GM19035 (cell line): ENCODE measurements around the gene TROAP.
"Not testable (repeated sequence)": the region's sequence is repeated elsewhere in the genome, so short reads cannot be mapped to it uniquely, and the experiment has no call there.

Source experiments
- ATAC-seq: cut with Tn5 transposase; IDR thresholded peaks from one replicate; pipeline ENCODE4 v1.9.1; 2021; ENCODE audit not compliant: unreplicated experiment

Gene TROAP, protein sequence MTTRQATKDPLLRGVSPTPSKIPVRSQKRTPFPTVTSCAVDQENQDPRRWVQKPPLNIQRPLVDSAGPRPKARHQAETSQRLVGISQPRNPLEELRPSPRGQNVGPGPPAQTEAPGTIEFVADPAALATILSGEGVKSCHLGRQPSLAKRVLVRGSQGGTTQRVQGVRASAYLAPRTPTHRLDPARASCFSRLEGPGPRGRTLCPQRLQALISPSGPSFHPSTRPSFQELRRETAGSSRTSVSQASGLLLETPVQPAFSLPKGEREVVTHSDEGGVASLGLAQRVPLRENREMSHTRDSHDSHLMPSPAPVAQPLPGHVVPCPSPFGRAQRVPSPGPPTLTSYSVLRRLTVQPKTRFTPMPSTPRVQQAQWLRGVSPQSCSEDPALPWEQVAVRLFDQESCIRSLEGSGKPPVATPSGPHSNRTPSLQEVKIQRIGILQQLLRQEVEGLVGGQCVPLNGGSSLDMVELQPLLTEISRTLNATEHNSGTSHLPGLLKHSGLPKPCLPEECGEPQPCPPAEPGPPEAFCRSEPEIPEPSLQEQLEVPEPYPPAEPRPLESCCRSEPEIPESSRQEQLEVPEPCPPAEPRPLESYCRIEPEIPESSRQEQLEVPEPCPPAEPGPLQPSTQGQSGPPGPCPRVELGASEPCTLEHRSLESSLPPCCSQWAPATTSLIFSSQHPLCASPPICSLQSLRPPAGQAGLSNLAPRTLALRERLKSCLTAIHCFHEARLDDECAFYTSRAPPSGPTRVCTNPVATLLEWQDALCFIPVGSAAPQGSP

GRCh38 chr12:49322708-49323523, at the start of gene TROAP:
TROAP (plus strand) TSS chr12:49323255; CDS start chr12:49323609, 354 bp downstream.
- peak; percentile 98 for ATAC-seq

GRCh38 chr12:49273726-49274395, 49.2 kb upstream of the TROAP start:
- no peak for ATAC-seq

- no peak for ATAC-seq
Measured at GRCh38 chr12:49274396-49275069, 48.5 kb upstream of the TROAP start.

DNA sequence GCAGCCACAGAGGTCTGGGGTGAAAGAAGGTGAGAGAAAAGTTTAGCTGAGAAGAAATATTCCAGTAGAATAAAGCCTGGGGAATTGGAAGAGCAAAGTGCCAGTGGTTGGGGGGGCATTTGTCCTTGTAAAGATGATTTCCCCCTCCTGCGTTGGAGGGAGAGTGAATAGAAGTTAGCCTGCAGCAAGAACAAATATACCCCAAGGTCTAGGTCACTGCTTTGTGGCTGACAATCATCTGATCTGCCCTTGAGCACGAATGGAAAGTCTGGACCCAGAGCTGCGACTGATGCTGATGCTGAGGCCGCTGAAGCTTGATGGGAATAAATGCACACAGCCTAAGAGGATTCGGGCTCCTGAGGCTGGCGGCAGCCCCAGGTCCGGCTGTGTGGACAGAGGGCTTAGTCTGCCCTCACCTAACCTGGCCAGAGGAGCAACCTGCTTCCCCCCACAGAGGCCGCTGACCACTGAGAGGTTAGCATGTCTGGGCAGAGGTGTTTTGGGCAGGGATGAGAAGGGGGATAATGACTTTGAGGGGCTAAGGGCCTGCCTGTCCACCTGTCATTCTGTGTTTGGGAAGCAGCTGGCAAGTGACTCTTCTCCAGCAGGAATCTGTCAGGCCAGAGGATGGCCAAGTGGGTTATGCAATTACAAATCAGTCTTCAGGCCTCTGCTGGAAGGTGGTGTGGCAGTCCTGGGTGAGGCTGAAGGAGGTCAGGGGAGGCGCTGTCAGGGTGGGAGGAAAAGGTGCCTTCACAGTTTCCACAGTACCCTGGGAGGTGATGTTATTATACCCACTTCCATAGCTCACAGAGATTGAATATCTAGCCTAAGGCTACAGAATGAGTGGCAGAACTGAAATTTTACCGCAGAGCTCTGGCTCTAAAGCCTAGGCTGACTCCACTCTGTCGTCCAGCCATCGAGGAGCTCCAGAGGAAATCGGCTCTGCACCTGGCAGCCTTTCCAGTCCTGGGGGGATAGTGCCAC, 46.5 kb upstream of the TROAP start:
- ATAC-seq = no peak

DNA sequence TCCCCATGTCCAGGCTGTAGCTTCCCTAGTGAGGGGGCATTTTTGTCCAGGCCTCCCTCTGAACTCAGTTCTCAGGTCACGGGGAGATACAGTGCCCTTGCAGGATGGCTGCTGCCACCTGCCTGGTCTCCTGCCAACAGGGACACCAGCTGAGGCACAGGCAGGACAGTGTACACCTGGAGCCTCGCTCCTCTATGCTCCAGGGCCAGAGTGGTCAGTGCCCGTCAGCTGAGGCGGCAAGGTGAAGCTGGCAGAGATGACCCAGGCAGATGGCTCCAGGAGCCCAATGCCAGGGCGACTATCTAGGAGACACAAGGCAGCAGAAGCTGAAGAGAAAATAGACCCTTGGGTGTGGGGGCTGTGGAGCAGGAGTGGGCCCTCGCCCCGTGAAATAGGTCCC, 45.6 kb upstream of the TROAP start:
- ATAC-seq = no peak

DNA sequence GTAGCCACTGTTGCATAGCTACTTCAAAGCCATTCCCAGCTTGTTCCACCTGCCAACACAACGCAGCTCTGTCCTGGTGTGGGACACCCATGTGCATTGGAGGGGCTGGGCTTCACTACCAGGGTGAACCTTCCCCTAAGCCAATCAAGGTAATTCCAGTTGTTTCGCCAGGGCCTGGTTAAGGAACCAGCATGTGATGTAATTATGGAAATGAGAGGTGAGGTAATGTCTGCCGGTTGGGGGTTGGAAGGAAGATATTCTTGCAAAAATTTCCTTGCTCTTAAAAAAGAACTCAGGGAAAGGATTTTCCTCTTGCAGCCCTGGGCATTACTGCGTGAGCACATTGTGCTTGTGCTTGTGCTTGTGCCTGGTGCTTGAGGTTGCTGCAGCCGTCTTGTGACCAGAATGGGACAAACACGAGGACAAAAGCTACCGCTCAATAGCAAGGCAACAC, 43.3 kb upstream of the TROAP start:
- no peak for ATAC-seq

DNA sequence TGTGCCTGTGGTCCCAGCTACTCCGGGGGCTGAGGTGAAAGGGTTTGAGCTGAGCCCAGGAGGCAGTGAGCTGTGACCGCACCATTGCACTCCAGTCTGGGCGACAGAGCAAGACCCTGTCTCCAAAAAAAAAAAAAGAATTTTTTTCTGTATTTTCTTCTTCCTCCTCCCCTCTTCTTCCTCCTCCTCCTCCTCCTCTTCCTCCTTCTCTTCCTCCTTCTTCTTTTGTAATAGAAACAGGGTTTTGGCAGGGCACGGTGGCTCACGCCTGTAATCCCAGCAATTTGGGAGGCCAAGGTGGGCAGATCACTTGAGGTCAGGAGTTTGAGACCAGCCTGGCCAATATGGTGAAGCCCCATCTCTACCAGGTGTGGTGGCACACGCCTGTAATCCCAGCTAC, 42.5 kb upstream of the TROAP start:
- not testable (repeated sequence) for ATAC-seq

DNA sequence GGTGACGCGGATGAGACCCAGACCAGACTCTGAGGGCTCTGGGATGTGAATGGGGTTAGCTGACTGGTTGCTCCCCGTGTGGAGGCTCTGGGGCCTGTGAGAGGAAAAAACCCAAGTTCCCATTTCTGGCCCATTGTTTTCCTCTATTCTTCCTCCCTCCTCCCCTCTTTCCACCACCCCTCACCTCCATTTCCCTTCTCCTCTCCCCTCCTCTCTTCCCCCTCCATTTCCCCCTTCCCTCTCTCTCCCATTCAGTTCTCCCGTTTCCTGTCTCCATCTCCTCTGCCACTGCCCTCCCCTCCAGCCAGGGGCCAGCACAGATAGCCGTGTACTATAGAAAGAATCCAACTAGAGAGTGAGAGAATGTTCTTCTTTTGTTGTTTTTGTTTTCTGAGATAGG, 40.8 kb upstream of the TROAP start:
- ATAC-seq = no peak

- not testable (repeated sequence) for ATAC-seq
Measured at GRCh38 chr12:49282740-49283375, 40.2 kb upstream of the TROAP start.

DNA sequence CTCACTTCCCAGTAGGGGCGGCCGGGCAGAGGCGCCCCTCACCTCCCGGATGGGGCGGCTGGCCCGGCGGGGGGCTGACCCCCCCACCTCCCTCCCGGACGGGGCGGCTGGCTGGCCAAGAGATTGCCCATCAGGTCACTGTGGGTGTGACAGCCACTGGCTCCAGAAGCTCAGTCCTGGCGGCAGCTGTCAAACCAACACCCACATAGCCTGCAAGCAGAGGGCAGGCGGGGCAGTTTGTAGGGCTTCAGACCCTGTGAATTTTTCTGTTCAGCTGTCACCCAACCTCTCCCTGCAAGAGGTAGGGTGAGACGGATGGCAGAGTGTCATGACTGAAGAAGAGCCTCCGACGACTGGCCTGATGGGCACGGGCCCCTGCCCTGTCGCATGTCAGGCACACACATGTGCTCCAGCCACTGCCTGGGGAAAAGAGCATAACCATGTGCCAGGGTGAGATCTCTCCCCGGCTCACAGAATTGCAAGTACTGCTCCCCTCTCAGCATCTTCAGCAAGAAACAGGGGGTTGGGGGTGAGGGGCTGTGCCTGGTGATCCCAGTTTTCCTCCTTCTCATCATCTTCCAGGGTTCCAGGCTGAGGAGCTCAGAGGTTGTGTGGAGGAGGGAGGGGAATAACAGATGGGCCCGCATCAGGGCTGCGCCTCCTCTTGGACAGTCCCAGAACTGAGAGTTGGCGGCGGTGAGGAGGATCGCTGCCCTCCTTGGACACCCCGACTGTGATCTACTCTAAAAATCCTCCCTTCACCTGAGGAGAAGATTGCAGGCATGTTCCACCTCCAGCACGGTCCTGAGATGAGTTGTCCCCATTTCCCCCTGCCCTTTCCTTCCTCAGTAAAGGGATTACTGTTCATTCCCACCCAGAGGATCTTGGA, 39.3 kb upstream of the TROAP start:
- no peak for ATAC-seq

GRCh38 chr12:49284672-49285071, 38.4 kb upstream of the TROAP start:
- ATAC-seq = no peak

DNA sequence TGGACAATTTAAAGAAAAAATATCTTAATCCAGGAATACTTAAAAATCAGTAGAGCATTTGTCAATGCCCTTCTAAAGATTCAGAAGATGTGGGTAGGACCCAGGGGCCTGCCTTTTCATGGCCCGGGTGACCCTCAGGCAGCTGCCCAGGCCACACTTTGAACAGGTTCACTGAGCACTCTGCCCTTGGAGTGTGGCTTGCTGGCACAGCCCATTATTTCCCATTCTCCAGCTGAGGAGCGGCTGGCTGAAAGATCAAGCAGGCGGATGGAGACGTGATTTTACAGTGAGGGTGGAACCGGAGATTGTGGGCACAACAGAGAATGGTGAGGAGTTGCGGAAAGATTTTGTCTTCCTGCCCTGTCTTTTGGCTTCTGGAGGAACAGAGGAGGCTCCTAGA, 35.2 kb upstream of the TROAP start:
- no peak for ATAC-seq

GRCh38 chr12:49288412-49288853, 34.6 kb upstream of the TROAP start:
- ATAC-seq = no peak

DNA sequence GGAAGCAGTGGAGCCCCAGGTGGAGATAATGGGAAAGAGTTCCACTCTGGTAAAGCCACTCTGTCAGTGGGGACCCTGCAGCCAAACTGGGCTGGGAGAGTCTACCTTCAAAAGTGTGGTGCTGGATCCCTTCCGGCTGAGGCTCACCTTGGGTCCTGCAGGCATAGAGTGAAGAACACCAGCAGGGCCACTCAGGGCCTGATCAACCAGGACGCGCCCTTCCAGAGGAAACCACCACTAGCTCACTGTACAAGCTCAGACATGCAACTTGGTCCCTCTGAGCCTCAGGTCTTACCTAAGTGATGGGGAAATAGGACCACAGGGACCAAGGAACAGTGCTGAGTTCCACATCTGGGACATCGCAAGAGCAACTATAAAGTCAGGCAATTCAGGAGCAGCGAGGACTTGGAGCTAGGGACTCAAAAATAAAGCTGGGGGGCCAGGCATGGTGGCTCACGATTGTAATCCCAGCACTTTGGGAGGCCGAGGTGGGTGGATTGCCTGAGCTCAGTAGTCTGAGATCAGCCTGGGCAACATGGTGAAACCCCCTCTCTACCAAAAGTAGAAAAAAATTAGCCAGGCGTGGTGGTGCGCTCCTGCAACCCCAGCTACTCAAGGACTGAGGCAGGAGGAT, 34.0 kb upstream of the TROAP start:
- ATAC-seq = no peak

GRCh38 chr12:49292729-49293055, 30.4 kb upstream of the TROAP start:
- no peak for ATAC-seq

GRCh38 chr12:49293056-49293956, 29.7 kb upstream of the TROAP start:
- no peak for ATAC-seq
